Measurements from ENCODE around the gene ARMC7.

The ARMC7 gene

DNA sequence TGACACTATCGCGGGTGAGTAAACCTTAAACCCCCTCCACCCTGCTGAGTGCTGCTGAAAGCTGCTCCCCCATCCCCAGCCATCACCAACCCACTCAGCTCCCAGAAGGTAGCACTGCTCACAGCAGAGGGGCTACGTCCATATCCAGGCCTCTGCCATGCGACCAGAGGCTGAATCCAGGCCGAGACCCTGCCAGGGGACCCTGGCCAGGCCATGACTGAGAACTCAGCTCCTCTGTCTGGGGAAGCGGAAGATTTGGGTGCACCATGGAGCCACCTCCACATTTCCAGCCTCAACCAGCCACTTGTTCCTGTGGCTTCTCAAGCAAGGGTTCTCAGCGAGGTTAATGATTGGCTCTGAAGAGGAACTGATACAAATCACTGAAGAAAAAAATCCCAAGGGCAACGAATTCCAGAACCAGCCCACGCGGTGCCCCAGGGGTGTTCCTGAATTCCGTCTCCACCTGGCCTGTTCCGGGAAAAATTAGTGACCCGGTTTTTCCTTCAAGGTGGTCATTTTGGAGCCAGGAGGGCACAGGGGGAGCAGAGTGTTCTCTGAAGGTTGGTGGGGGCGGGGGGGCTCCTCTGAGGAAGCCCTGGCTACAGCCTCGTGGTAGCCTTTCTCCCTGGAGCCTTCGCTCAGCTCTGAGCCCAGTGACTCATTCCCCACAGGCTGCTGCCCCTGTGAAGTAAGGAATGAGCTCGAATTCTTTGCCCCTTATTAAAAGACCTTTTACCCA lies 31.3 kb upstream of the ARMC7 start:
- no peak for DNase-seq (ENCODE audit: low read depth)

- DNase-seq (ENCODE audit: low read depth) = no peak
Measured at GRCh38 chr17:75079023-75079373, 30.8 kb upstream of the ARMC7 start.

DNA sequence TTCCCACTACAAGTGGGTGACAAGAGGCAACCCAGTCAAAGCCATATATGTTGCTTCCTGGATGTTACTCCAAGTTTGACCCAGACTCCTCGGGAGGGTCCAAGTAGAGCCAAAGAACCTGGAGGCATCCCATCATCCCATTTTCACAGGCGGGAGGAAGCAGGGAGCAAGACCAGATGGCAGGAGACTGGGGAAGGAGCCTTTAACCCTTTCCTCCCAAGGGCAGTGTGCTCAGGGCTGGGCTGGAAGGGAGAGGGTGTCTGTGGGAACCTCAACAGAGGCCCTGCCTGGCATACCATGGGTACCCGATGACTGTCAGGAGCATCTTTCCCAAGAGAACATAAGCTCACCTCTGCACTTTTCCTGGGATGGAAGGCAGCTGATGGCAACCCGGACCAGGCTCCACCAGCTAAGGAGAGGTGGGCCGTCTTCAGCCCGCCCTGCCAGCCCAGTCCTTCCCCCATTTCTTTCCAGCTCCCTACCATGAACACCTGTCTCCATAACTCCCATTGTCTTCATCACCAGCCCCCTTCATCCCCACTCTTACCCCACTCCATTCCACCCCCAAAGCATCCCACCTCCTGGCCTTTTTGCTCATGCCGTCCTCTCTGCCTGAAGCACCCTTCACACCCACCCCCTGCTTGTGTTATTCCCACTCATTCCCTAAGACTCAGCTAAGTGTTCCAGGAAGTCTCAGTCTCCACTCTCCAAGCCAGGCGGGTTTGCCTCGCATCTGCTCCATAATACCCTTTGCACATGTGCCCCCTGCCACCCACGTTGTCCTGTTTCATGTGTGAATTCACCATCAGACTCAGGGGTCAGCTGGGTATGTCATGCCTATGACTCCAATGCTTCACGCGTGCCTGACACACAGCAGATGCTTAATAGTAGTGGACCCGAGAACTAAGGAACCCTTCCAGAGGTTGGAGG lies 27.9 kb upstream of the ARMC7 start:
- no peak for DNase-seq (ENCODE audit: low read depth)

DNA sequence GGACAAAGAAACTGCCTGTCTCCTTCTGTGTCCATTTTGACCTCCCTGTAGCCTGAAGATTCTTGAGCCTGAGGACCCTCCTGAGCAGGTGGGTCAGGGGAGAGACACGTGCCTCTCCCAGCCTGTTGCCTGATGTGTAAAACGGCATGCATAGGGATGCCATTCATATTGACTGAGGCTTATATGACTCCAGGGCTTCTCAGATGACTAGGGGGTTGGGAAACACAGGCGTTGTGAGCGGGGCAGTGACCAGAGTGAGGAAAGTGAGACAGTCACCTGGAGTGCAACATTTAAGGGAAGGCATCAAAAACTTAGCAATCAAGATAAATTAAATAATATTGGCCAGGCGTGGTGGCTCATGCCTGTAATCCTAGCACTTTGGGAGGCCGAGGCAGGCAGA lies 27.1 kb upstream of the ARMC7 start:
- no peak for DNase-seq (ENCODE audit: low read depth)

GRCh38 chr17:75084039-75084660 lies 25.6 kb upstream of the ARMC7 start:
- DNase-seq (ENCODE audit: low read depth) = no peak

- DNase-seq (ENCODE audit: low read depth) = no peak
Measured at GRCh38 chr17:75086496-75087181, 23.1 kb upstream of the ARMC7 start.

DNA sequence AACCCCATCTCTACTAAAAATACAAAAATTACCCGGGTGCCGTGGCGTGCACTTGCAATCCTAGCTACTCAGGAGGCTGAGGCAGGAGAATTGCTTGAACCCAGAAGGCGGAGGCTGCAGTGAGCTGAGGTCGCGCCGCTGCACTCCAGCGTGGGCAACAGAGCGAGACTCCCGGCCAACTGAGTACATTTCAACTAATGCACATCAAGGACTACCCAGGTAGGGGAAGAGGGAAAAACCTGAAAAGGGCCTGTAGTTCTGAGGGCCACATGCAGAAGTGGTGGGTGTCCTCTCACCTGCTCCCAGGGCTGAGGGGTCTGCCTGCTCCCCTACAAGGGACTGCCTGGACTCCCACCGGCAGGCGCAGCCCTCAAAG lies 22.6 kb upstream of the ARMC7 start:
- DNase-seq (ENCODE audit: low read depth) = no peak

GRCh38 chr17:75087558-75088453 lies 22.0 kb upstream of the ARMC7 start, which contains the start of gene SLC16A5:
Gene SLC16A5 (plus strand): TSS chr17:75087954. CDS start chr17:75093637, 5,683 bp downstream.
- peak; percentile 21 for DNase-seq (ENCODE audit: low read depth)

GRCh38 chr17:75088465-75089417 lies 21.0 kb upstream of the ARMC7 start:
- no peak for DNase-seq (ENCODE audit: low read depth)

- no peak for DNase-seq (ENCODE audit: low read depth)
Measured at GRCh38 chr17:75090871-75091854, 18.6 kb upstream of the ARMC7 start.

GRCh38 chr17:75091855-75092327 lies 17.9 kb upstream of the ARMC7 start:
- no peak for DNase-seq (ENCODE audit: low read depth)

DNA sequence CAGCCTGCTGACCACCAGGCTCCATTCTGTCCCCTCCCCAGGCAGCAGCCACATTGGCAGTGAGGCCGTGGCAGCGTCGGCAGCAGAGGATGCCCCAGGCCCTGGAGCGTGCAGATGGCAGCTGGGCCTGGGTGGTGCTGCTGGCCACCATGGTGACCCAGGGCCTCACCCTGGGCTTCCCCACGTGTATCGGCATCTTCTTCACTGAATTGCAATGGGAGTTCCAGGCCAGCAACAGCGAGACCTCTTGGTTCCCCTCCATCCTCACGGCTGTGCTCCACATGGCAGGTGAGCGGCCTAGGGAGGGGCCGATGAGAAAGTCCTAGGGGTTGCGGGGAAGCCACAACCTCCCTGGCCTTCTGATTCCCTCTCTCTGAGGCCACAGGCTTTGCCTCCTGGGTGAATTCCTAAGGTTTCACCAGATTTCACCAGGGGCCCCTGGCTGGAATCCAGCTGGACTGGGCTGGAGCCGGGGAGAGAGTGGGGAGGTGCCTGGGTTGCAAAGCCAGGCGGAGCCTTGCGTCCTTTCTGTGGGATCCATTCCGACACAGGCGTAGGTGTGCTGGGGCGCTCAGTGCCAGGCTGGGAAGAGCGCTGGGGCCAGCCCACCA lies 16.1 kb upstream of the ARMC7 start:
- DNase-seq (ENCODE audit: low read depth) = no peak

DNA sequence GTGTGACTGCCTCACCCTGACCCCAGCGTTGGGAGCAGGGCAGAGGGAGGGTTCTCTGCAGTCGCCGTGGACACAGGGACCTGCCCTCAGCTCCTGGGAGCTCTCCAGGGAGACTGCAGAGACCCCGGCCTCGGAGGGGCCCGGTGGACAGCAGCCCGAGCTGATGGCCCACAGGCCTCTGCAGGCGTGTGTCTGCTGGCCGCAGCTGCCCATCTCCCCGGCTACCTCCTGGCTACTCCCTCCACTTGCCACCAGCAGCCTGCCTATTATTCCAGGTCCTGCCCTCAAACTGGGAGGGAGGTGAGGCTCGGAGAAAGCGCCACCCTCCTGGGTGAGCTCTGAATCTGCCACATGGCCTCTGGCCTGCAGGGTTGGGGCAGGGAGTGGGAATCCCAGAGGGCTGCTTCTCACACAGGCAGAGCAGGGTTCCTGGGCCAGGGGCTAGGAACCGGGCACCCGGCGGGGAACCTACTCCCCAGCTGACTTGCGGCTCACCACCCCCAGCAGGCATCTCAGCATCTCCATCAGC lies 14.8 kb upstream of the ARMC7 start:
- no peak for DNase-seq (ENCODE audit: low read depth)

DNA sequence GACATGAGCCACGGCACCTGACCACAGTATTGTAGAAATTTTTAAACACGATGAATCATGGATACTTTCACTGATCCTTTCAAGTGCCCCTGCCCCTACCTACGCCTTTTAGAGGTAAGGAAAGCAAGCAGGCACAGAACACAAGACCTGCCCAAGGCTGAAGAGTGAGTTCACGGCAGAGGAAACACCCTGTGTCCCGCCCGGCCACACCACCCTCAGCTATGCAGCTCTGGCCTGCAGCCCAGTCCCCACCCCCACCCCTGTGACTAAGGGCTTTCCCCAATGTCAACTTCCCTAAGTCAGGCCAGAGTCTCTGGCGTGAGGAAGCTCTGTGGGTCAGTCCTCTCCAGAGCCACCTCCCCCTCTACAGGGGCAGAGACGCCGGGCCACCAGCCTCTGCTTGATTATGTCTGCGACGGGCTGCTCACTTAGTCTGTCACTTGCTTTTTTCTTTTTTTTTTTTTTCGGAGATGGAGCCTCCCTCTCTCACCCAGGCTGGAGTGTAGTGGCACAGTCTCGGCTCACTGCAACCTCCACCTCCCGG lies 13.6 kb upstream of the ARMC7 start:
- DNase-seq (ENCODE audit: low read depth) = no peak

DNA sequence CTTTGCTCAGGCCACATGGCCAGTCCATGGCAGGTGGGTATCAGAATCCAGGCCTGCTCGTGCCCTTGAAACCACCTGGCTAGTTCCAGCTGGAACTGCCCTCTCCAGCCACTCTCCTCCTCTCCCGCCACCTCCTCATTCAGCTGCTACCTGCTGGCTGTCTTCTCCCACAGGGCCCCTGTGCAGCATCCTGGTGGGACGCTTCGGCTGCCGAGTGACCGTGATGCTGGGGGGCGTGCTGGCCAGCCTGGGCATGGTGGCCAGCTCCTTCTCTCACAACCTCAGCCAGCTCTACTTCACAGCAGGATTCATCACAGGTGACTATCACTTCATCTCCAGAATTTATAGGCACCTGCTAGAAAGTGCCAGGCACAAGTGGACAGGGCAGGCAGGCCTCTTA lies 11.9 kb upstream of the ARMC7 start:
- no peak for DNase-seq (ENCODE audit: low read depth)

- no peak for DNase-seq (ENCODE audit: low read depth)
Measured at GRCh38 chr17:75098861-75099260, 10.9 kb upstream of the ARMC7 start.

DNA sequence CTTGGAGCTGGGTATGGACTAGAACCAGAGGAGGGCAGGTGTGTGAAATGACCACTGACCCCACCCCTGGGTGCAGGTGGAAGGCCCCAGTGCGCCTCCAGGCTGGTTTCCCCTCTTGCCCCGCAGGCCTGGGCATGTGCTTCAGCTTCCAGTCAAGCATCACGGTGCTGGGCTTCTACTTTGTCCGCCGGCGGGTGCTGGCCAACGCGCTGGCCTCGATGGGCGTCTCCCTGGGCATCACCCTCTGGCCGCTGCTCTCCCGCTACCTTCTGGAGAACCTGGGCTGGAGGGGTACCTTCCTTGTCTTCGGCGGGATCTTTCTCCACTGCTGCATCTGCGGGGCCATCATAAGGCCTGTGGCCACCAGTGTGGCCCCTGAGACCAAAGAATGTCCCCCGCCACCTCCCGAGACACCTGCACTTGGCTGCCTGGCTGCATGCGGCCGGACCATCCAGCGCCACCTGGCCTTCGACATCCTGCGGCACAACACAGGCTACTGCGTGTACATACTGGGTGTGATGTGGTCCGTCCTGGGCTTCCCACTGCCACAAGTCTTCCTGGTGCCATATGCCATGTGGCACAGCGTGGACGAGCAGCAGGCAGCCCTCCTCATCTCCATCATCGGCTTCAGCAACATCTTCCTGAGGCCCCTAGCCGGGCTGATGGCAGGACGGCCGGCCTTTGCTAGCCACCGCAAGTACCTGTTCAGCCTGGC lies 9.7 kb upstream of the ARMC7 start:
- no peak for DNase-seq (ENCODE audit: low read depth)
